GM23248 (cell line): ENCODE results near the gene PPY.

Experiments
- EZH2 ChIP-seq: fragments of 200-600 bp; sonication (generic); IDR thresholded peaks from 2 replicates; pipeline ENCODE4 v1.6.1; 2018; ENCODE audit warnings: antibody characterized with exemption, mild to moderate bottlenecking; ENCODE audit not compliant: insufficient read depth, poor library complexity, severe bottlenecking
- EZH2phosphoT487 ChIP-seq: fragments of 200-600 bp; sonication (generic); IDR thresholded peaks from 2 replicates; pipeline ENCODE4 v1.6.1; 2018; ENCODE audit warnings: antibody characterized with exemption, moderate library complexity, mild to moderate bottlenecking, low read depth; ENCODE audit not compliant: insufficient read depth

- TF ChIP-seq EZH2 (no peak), EZH2phosphoT487 (no peak)
These were observed 42.2 kb upstream of the PPY start for GRCh38 chr17:43984521-43984920.
